ENCODE results near the gene SAP25.

GRCh38 chr7:100546926-100547800, 26.5 kb downstream of the SAP25 start:
- TF ChIP-seq EZH2 (IDR thresholded peaks at IDR 0.05; ENCODE audit: insufficient read depth, poor library complexity, severe bottlenecking) (no peak), EZH2phosphoT487 (IDR thresholded peaks at IDR 0.05; ENCODE audit: insufficient read depth, low read depth) (no peak)
